Endothelial cell of umbilical vein (primary cell): Measurements from ENCODE around the gene BRMS1. TPM values are rescaled to one million over a fixed set of nuclear protein-coding genes. Genes with fewer than 3 reads are reported as not detected.

Experiments
- BruUV-seq: library from RNA; stranded (reverse); fragments of 400-500 nt; replicated peaks from 2 replicates; lab custom pipeline; 2021; lab: Mats Ljungman, UMichigan
- CTCF ChIA-PET: fragments of 300-600, 350-600 bp; sonication (Branson Sonifier 250); formaldehyde crosslinking; loops from one replicate; lab custom pipeline; 2021; ENCODE audit warnings: antibody characterized with exemption, inconsistent platforms; lab: Charles Lee
- POLR2A ChIA-PET: fragments of 300-600, 350-600 bp; sonication (Branson Sonifier 250); formaldehyde crosslinking; loops from one replicate; lab custom pipeline; 2021; ENCODE audit warnings: antibody characterized with exemption, inconsistent platforms; lab: Charles Lee
- DNase-seq: peaks from one replicate; pipeline ENCODE4 v3.0.0-alpha.2; 2011; ENCODE audit warnings: low read depth, low spot score
- FAIRE-seq: peaks from 2 replicates; lab custom pipeline; 2011; peaks lifted over from hg19 to GRCh38; lab: Jason Lieb, UNC
- H2AFZ ChIP-seq: 2 replicates; pipeline ENCODE4 v1.6.0; 2012; ENCODE audit warnings: low read depth, low read length, control low read depth, inconsistent platforms
- H3K27ac ChIP-seq: 2 replicates; pipeline ENCODE4 v1.5.1; 2011; ENCODE audit warnings: low read depth, mild to moderate bottlenecking, control low read depth, low read length, moderate library complexity; ENCODE audit not compliant: insufficient read depth
- H3K27me3 ChIP-seq, 2 experiments: 2 replicates each; pipeline versions ENCODE4 v1.6.0 to v1.6.1; 2011; ENCODE audit warnings: low read length in 2 of 2, mixed read lengths in 1 of 2; ENCODE audit not compliant: control insufficient read depth in 2 of 2, insufficient read depth in 2 of 2
- H3K36me3 ChIP-seq, 2 experiments: 2 replicates in 1 of 2; 3 replicates in 1 of 2; pipeline ENCODE4 v1.5.1; 2011; ENCODE audit warnings: low read length in 2 of 2, mild to moderate bottlenecking in 1 of 2, moderate library complexity in 1 of 2; ENCODE audit not compliant: control insufficient read depth in 2 of 2, insufficient read depth in 2 of 2; ENCODE audit errors: extremely low read depth in 1 of 2
- H3K4me1 ChIP-seq: 3 replicates; pipeline ENCODE4 v1.5.1; 2011; ENCODE audit warnings: mild to moderate bottlenecking, low read length; ENCODE audit not compliant: control insufficient read depth, insufficient read depth; ENCODE audit errors: extremely low read depth
- H3K4me2 ChIP-seq: 2 replicates; pipeline ENCODE4 v1.6.1; 2011; ENCODE audit warnings: low read length, control low read depth, mixed read lengths; ENCODE audit not compliant: insufficient read depth
- H3K4me3 ChIP-seq, 3 experiments: fragments of 200-600 bp in 1 of 3; sonication (generic), shearing (Covaris generic) in 1 of 3; replicated peaks in 1 of 3; 2 replicates each; pipeline ENCODE4 v1.5.1; 2011 to 2016; ENCODE audit warnings: control low read depth in 3 of 3, low read length in 3 of 3, mild to moderate bottlenecking in 2 of 3, inconsistent platforms in 1 of 3, low read depth in 1 of 3, moderate library complexity in 1 of 3; ENCODE audit not compliant: insufficient read depth in 1 of 3
- H3K79me2 ChIP-seq: 2 replicates; pipeline ENCODE4 v1.6.0; 2012; ENCODE audit warnings: low read length, inconsistent platforms; ENCODE audit not compliant: control insufficient read depth, insufficient read depth
- H3K9ac ChIP-seq: replicated peaks from 2 replicates; pipeline ENCODE3; 2011; ENCODE audit warnings: low read length, control low read depth; ENCODE audit not compliant: insufficient read depth; ENCODE audit errors: extremely low read depth
- H3K9me1 ChIP-seq: replicated peaks from 3 replicates; pipeline ENCODE4 v1.6.0; 2011; ENCODE audit warnings: mild to moderate bottlenecking, low read length; ENCODE audit not compliant: control insufficient read depth, insufficient read depth; ENCODE audit errors: extremely low read depth
- H3K9me3 ChIP-seq: replicated peaks from 2 replicates; pipeline ENCODE4 v1.5.1; 2012; ENCODE audit warnings: low read length, inconsistent platforms; ENCODE audit not compliant: control insufficient read depth, insufficient read depth
- H4K20me1 ChIP-seq: replicated peaks from 2 replicates; pipeline ENCODE3; 2011; ENCODE audit warnings: mild to moderate bottlenecking, low read length; ENCODE audit not compliant: control insufficient read depth, insufficient read depth; ENCODE audit errors: extremely low read depth
- EZH2 ChIP-seq: IDR thresholded peaks from 2 replicates; pipeline ENCODE4 v1.6.1; 2012; ENCODE audit warnings: borderline replicate concordance, low read depth, mild to moderate bottlenecking, moderate library complexity, low read length, inconsistent platforms; ENCODE audit not compliant: severe bottlenecking
- FOS ChIP-seq: IDR thresholded peaks from 2 replicates; pipeline ENCODE4 v1.6.1; 2011; ENCODE audit warnings: mild to moderate bottlenecking, low read length, moderate library complexity, borderline replicate concordance; ENCODE audit not compliant: insufficient read depth
- GATA2 ChIP-seq: IDR thresholded peaks from 2 replicates; pipeline ENCODE4 v1.7.0; 2011; ENCODE audit warnings: low read depth, mild to moderate bottlenecking, moderate library complexity, mixed read lengths, low read length; ENCODE audit not compliant: insufficient read length, insufficient read depth
- JUN ChIP-seq: IDR thresholded peaks from 2 replicates; pipeline ENCODE4 v1.6.1; 2011; ENCODE audit warnings: borderline replicate concordance, low read depth; ENCODE audit not compliant: insufficient read length, insufficient read depth
- MAX ChIP-seq: IDR thresholded peaks from 2 replicates; pipeline ENCODE4 v1.6.1; 2011; ENCODE audit not compliant: insufficient read depth, insufficient read length
- MYC ChIP-seq: IDR thresholded peaks from one replicate; pipeline ENCODE4 v1.6.1; 2011; ENCODE audit warnings: mild to moderate bottlenecking, low read depth, low read length
- POLR2A ChIP-seq: IDR thresholded peaks from 2 replicates; pipeline ENCODE4 v1.6.1; 2012; ENCODE audit warnings: low read depth, mild to moderate bottlenecking, control low read depth, low read length
- POLR2AphosphoS5 ChIP-seq: IDR thresholded peaks from 2 replicates; pipeline ENCODE4 v1.6.1; 2012; ENCODE audit warnings: low read depth, mild to moderate bottlenecking, control low read depth, low read length, moderate library complexity; ENCODE audit not compliant: insufficient read depth
- dilution Hi-C: fragments of 300-500 bp; cut with MboI; formaldehyde crosslinking; loops from one replicate; pipeline ENCODE4 v1.15.0; 2019; ENCODE audit warnings: low sequenced_read_pairs; ENCODE audit not compliant: extremely low pct_ligation_motif_present
- intact Hi-C: fragments of 100-400 bp; cut with micrococcal nuclease; formaldehyde crosslinking; loops from one replicate; pipeline ENCODE4 v1.10.0; 2022
- polyA plus RNA-seq, 4 experiments: library from polyadenylated mRNA; depleted of rRNA in 3 of 4; stranded (reverse) in 3 of 4; unstranded in 1 of 4; fragments of >200 nt; gene quantifications; 2 replicates each; pipeline versions ENCODE4 v1.2.1 to v1.2.3, GENCODE V29; 2011 to 2012; ENCODE audit warnings: missing spikeins in 1 of 4
- total RNA-seq: library from RNA; stranded (reverse); gene quantifications from 2 replicates; pipeline ENCODE4 v1.2.3, GENCODE V29; 2021
- TF ChIP-seq, protein P1 (sequence below), 2 donors: IDR thresholded peaks; 1 replicate in 1 of 2; 2 replicates in 1 of 2; pipeline ENCODE4 v1.5.1; 2011; ENCODE audit warnings: low read length in 2 of 2, mild to moderate bottlenecking in 2 of 2, moderate library complexity in 2 of 2, control low read depth in 1 of 2, inconsistent platforms in 1 of 2, low read depth in 1 of 2; ENCODE audit not compliant: insufficient read depth in 1 of 2; ENCODE audit errors: extremely low read depth in 1 of 2

Gene BRMS1
- total and polyA plus RNA-seq, 2 donors (not counting 3 experiments of a cell fraction or from before 2014, with no cell fraction given): 51.4 to 53.1 TPM

DNA sequence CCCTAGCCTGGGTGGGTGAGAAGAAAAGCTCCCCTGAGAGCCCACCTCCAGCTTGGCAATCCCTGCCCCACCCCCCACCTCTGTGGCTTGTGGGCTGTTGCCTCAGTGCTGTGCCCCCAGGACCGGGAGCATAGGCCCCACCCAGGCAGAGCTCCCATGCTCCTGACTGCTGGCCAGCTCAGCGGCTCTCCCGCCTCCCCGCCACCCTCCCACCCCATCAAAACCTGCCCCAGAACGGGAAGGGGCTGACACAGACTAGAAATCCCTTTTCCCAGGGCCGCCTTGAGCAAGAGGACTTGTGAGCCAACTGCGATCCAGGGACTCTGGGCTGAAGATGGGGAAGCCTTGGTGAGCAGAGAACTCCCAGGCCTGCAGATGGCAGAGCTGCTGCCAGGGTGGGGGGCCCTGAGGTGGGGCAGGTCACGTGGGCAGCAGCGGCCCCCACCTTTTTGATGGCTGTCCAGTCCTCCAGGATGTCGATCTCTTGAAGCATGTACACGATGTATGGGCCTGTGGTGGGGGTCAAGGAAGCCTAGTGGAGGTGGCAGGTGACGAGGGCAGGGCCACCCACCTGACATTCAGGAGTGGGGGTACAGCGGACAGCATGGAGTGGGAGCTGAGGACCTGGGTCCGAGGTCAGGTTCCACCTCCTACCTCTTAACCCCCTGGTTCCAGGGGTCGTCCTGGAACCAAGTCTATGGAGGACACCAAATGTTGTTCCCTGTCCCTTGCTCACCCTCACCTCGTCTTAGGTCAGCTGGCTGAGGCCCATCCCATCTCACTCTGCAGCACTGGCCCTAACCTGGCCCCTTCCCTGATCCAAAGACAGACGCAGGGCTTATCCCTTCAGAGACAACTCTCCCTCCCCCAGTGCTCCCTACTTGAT is 6.4 kb downstream of the BRMS1 start:
- TF ChIP-seq POLR2A: no peak
- TF ChIP-seq MYC: no peak
- no peak for TF ChIP-seq JUN
- no peak for FAIRE-seq
- Histone ChIP-seq H3K79me2 (peaks cover 6% of the 10 kb centered on the region), H2AFZ (no peak overlapping the region), H3K27me3 (no peaks in the 10 kb centered on the region), H3K36me3 (peaks cover 0 to 23% of the 10 kb centered on the region in 2 experiments), H3K9me3 (no peaks in the 10 kb centered on the region), H3K4me3 (no peak overlapping the region), H3K4me1 (peaks cover 18% of the 10 kb centered on the region), H3K9ac (no peak overlapping the region), H4K20me1 (no peaks in the 10 kb centered on the region), H3K9me1 (no peaks in the 10 kb centered on the region), H3K4me2 (no peak overlapping the region), H3K27ac (no peak overlapping the region)
- ChIA-PET CTCF (interaction anchor here (0.7 to 1.0 kb wide), 2 partner anchors 10 to 27 kb away, joined by 3 read pairs; no protein-coding TSS in a partner anchor), POLR2A (no interaction called here)
- dilution Hi-C loops: no loop called here
- BruUV-seq: no TSS peak
- DNase-seq: no peak
- intact Hi-C loops: no loop called here

GRCh38 chr11:66337103-66337899 is 7.6 kb downstream of the BRMS1 start:
- Histone ChIP-seq H3K36me3 (peaks cover 0 to 23% of the 10 kb centered on the region in 2 experiments), H3K27me3 (no peaks in the 10 kb centered on the region), H3K9me1 (no peaks in the 10 kb centered on the region), H3K9ac (peak overlapping the region; percentile 37), H3K4me1 (peaks cover 18% of the 10 kb centered on the region), H3K4me2 (no peak overlapping the region), H4K20me1 (no peaks in the 10 kb centered on the region), H3K79me2 (no peaks in the 10 kb centered on the region), H3K27ac (peak overlapping the region; percentile 91), H3K9me3 (no peaks in the 10 kb centered on the region), H3K4me3 (no peak overlapping the region), H2AFZ (no peak overlapping the region)
- CTCF ChIA-PET: interaction anchor here (0.7 to 8.7 kb wide), 3 partner anchors 9 to 26 kb away, joined by 3 to 225 read pairs (median 3); partner anchors contain the start of gene CD248
- BruUV-seq: no TSS peak
- DNase-seq: no peak
- no peak for FAIRE-seq
- POLR2A ChIA-PET: interaction anchor here (0.6 kb wide), 1 partner anchor 1062 kb away, joined by 7 read pairs; no protein-coding TSS in a partner anchor
- dilution Hi-C loops: no loop called here
- intact Hi-C loops: loop anchor here (2.0 kb wide), 1 partner anchor 24 kb away; no protein-coding TSS in a partner anchor
- TF ChIP-seq JUN: no peak
- TF ChIP-seq POLR2A: no peak
- TF ChIP-seq GATA2: no peak
- no peak for TF ChIP-seq EZH2
- TF ChIP-seq FOS: no peak
- TF ChIP-seq, protein P1, sequence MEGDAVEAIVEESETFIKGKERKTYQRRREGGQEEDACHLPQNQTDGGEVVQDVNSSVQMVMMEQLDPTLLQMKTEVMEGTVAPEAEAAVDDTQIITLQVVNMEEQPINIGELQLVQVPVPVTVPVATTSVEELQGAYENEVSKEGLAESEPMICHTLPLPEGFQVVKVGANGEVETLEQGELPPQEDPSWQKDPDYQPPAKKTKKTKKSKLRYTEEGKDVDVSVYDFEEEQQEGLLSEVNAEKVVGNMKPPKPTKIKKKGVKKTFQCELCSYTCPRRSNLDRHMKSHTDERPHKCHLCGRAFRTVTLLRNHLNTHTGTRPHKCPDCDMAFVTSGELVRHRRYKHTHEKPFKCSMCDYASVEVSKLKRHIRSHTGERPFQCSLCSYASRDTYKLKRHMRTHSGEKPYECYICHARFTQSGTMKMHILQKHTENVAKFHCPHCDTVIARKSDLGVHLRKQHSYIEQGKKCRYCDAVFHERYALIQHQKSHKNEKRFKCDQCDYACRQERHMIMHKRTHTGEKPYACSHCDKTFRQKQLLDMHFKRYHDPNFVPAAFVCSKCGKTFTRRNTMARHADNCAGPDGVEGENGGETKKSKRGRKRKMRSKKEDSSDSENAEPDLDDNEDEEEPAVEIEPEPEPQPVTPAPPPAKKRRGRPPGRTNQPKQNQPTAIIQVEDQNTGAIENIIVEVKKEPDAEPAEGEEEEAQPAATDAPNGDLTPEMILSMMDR (IDR thresholded peaks at IDR 0.05; ENCODE audit: extremely low read depth in 1 of 2, insufficient read depth in 1 of 2, low read depth in 1 of 2, low read length in 2 of 2): no peak
- TF ChIP-seq POLR2AphosphoS5: no peak
- TF ChIP-seq MAX: no peak
- TF ChIP-seq MYC: no peak
